Activated CD4-positive, CD25-positive, alpha-beta regulatory T cell (primary cell): Measurements from ENCODE around the gene PDGFRA.

Experiments used
- DNase-seq, 4 experiments: peaks; one replicate each; lab custom pipeline; 2025; lab: John Stamatoyannopoulos, UW

Gene PDGFRA

DNA sequence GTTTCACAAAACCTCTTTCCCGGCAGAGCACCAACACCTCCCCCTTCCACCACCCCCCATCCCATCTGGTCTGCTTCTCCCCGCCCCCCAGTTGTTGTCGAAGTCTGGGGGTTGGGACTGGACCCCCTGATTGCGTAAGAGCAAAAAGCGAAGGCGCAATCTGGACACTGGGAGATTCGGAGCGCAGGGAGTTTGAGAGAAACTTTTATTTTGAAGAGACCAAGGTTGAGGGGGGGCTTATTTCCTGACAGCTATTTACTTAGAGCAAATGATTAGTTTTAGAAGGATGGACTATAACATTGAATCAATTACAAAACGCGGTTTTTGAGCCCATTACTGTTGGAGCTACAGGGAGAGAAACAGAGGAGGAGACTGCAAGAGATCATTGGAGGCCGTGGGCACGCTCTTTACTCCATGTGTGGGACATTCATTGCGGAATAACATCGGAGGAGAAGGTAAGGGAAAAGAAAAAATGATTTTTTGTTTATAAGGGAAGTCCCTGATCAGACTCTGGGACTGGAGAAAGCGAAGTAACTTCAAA, at the start of gene PDGFRA:
TSS of gene PDGFRA (plus strand) at position 333 of the 541 bp plus-strand sequence. CDS start 29,476 bp downstream, outside the sequence.
- no peak for DNase-seq

DNA sequence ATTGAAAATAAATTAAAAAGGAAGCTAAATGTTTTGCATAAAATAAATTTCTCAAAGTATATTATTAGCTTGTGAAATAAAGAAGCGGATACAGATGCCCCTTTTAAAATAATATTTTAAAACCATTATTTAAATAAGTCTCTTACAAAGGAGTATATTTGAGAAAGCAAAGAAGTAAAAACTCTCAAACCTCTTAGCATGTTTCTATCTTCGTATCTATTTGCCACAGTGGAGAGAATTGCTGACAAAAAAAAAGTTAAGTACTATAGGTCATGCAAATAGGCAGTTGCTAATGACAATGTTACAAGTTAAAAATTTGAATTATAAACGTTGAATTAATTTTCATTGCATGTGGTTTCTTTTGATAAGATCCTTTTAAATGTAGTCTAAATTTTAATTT, 44.5 kb upstream of the PDGFRA start:
- no peak for DNase-seq

DNA sequence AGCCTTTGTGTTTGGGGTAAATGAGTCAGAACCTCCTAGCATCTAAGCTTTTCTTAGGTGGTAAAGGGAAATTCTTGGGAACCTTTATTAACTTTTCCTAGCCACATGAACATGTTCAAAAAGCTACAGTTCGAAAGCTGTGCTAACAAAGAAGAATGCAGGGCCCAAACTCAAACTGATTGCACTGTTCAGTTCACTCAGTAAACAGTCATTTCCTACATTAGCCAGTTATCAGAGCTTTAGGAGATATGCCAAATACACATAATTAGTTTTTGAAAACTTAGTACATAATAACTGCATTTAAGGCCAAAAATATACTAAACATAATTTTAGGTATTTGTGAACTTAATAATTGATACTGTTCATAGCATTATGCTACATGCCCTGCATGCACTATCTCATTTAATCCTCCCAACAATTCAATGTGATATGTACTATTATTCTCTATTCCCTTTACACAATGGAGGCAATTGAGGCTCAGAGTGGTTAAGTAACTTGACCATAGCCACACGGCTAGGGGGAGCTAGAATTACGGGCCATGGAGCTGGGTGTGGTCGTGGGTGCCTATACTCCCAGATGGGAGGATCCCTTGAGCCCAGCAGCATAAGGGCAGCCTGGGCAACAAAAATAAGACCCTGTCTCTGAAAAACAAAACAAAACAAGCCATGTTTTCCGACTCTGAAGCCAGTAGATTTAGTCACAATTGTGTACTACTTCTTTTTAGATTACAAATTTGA, 43.9 kb upstream of the PDGFRA start:
- no peak for DNase-seq

DNA sequence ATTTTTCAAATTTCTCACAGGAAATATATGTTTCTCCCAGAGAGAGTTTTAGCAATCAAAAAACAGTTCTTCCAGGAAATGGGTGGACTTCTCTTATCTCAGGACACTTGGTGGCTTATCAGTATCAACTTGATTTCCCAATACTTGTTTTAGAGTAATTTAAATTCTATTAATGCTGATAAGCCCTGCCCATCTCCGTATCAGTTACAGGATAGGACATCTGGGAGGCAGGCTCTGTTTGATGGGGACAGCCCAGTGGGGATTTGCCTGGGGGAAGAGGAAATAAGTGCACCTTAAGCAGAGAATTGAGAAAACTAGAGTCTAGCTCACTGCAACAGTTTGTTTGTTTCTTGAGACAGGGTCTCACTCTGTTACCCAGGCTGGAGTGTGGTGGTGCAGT, 43.2 kb upstream of the PDGFRA start:
- no peak for DNase-seq

DNA sequence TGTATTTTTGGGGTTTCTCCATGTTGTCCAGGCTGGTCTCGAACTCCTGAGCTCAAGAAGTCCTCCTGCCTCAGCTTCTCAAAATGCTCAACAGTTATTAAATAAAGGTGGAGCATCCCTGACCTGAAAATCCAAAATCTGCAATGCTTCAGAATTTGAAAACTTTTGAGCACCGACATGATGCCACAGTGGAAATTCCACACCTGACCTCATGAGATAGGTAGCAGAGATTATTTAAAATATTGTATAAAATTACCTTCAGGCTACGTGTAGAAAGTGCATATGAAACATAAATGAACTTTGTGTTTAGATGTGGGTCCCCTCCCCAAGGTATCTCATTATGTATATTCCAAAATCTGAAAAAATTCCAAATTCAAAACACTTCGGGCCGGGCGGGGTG, 42.7 kb upstream of the PDGFRA start:
- no peak for DNase-seq

DNA sequence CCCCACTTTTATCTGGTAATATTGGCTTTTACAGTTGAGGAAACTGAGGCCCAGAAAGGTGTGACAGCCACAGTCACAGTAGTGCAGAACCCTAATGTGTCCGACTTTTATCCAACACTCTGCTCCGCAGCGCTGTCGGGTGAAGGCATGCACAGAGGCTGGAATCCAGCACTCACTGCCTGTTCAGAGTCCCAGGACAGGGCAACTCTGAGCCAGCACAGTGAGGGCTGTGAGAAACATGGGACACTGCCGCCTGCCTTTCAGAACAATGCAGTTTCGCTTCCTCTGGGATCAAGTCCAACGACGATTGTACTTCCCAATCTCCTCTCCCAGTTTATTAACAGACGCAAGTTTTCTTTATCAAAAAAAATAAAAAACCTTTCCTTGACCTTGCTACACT, 41.9 kb upstream of the PDGFRA start:
- DNase-seq: no peak

DNA sequence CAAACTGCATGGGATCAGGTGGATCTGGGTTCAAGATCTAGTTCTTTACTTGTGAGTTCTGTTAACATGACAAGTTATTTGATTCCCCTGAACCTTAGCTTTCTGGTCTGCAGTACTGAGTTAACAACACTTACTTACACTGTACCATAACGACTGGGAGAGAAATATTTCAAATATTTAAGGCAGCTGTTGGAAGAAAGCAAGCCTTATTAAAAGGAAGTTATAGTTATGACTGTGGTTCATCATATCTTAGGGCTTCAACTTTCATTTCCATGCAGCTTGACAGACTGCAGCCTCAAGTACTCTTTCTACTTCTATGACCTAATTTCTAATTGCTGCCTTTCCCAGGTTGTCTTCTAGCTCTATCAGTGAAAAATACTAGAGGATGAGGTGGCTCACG, 40.0 kb upstream of the PDGFRA start:
- DNase-seq: no peak

DNA sequence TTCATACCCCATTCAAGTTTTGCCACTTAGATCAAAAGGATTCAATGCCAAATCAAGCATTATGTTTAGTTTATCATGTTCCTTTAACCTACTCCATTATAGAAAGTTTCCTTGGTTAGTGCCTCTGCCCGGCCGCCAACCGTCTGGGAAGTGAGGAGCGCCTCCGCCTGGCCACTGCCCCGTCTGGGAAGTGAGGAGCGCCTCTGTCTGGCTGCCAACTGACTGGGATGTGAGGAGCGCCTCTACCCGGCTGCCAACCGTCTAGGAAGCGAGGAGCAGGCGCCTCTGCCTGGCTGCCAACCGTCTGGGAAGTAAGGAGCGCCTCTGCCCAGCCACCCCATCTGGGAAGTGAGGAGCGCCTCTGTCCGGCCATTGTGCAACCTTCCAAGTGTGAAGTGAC, 36.3 kb upstream of the PDGFRA start:
- no peak for DNase-seq

DNA sequence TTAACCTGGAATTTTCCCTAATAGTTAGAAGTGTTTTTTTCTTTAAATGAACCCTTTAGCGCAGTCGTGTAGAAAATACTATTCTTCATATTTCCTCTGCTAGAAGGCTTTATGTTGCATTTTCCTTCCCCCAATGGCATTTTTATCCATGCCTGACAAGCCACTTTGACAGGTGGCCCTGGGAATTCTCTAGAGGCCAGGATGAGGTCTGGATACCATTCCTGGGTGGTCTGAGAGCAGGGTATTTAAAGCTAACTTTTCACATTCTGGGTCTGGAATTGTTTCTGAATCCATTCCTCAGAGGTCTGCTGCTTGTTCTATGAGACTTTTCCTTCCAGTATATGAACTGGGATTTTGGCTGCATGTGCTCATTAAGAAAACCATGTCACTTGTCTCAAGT, 31.2 kb upstream of the PDGFRA start:
- DNase-seq: no peak

DNA sequence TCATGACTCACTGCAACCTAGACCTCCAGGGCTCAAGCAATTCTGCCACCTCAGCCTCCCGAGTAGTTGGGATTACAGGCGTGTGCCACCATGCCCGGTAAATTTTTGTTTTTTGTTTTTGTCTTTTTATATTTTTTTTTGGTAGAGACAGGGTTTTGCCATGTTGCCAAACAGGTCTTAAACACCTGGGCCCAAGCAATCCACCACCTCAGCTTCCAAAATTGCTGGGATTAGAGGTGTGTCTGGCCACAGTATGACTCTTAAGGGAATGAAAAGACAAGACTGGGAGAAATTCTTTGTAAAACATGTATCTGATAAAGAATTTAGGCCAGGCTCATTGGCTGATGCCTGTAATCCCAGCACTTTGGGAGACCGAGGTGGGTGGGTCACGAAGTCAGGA, 29.2 kb upstream of the PDGFRA start:
- DNase-seq: no peak

DNA sequence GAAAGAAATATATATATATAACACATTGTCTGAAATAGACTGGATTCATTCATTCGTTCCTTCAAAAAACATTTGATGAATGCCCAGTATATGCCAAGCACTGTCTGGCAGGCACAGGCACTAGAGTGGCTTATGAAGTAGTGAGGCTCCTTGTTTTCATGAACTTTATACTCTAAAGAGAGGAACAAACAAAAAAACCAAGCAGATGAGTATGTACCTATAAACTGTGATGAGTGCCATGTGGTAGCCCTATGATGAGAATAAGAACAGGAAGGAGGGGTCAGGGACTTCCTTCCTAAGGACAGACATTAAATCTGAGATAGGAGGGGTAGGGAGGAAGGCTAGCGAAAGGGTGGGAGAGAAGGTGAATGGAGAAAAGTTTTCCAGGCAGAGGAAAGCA, 19.5 kb upstream of the PDGFRA start:
- no peak for DNase-seq

DNA sequence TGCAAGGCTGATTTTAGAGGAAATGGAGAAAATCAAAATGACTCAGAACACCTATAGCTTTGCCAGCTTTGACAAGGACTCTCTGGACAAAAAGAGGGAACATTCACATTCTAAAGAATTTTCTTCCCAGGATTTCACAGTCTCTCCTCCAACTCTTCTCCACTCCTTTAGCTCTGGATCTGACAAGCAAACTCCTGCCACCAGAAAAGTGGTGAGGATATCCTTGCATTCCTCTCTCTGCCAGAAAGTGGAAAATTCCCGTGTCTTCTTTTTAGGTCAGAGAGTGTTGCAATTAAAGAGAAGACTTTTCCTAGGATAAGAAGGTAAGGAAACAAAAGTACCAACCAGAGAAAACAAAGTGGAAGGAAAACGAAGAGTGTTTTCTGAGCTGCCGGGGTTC, 16.1 kb upstream of the PDGFRA start:
- no peak for DNase-seq

DNA sequence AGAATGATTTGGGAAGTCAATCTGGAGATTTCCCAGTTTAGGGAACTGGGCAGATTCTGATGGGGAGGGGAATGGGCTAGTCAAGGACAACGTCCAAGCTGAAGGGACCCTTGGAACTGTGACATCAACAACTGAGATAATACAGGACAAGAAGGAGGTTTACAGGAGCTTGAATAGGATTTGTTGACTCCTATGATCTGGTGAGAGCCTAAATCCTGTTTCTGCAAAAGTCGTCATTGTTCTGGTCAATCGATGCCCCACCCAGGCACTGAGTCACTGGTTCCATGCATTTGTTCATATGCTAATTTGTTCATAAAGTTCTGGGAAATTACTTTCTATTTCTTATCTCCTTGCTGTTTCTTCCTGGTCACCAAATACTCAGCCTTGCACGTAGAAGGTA, 15.3 kb upstream of the PDGFRA start:
- no peak for DNase-seq

DNA sequence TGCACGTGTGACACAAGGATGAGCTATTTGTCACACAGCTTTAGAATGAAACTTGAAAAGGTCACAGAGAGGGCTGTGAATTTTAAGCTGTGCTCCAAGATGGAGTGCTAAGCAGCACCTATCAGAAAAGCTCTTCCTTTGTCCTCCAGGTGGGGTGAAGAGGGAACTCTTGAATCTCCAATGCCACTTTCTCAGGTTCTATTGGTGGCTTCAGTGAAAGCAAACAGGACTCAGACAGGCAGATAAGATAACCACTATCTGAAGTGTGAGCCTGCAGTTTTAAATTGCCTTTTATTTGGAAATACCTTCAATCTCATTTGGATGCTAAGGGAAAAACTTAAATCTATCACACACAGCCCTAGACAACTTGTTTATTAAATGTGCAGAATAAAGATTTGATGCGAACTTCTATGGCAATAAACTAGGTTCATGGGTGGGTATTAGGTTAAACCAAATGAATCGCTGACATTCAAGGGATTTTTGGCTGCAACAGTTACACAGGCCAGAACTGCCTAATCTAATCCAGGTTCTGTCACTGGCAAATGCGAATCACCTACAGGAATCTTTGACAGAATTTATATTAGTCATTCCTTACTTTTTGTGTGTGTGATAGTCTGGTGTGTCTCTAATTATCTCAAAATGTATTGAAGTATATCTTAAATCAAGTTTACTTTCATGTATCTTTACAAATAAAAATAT, 13.6 kb upstream of the PDGFRA start:
- no peak for DNase-seq

DNA sequence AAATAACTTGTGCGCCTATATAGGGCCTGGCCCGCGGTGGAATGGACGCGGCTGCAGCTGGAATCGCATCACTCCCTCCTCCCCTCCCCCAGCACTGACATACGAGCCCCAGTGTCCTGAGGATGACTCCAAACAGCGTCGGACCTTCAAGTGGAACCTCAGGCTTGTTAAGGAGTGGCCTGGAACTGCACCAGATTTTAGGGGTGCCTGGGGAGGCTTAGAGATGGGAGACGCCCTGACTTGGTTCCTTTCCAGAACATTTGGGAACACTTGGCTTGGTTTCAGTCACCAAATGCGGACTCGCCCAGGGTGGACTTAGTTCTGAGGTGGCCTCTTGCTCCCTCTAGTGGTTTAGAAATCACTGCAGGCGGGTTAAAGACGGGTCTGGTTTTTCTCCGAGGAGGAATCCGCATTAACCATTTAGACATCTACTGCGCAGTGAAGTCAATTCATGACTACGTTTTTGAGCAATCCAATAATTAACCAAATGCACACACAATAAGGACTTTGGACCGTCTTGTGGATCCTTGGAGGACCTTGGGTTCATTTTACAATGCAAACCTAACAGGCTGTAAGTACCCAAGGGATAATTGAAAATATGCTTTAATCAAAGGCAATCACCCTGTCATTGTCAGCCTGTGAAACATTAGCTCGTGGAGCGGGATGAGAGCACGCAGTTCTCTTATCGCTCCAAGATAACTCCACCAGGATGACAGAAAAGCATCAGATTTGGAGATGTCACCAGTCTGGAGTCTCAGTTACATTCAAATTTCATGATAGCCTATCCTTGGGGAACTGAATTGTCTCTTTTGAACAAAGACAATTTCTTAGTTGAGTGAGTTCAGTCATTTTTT, 11.2 kb upstream of the PDGFRA start:
- DNase-seq: peak; percentile 3 to 14 (median 7)

DNA sequence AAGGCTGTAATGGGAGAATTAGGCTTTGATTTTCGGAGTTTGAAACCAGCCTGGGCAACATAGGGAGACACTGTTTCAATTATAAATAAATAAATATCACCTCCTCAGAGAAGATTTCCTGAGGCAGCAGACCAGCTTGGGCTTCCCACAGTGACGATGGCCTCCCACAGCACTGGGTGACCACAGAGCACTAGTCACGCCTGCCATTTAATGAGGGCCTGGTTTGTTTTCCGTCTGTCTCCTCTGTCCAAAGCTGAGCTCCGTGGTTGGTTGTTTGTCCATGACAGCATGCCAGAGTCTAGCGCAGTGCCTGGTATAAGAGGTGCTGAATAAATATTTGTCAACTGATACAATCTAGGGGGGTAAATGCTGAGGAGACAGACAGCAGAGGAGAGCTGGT, 10.4 kb upstream of the PDGFRA start:
- no peak for DNase-seq

DNA sequence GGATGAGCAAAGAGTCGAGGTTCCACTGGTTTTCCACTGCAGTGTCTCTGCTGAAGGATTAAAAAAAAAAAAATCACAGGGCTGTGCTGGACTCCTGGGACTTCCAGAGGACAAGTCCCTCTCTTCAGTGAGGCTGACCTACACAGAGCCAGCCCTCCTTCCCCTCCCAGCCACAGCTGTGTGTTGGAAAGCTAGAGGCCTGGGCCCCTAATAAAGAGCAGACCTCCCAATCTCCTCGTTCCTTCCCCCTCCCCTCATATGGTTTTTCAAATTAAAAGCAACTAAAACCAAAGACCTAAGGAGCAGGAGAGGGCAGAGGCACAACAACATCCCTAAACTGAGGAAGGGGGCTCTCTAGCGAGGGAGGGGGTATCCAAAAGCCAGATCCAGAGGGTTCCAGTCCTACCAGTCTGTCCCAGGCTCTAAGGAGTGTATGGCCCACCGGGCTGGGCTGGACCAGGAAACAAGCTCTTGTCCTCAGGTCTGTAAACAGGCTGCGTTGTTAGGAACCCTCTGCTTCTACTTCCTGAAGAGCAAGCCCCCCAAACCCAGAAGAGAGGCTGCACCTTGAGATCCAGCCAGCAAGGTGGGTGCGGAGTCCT, 4.0 kb upstream of the PDGFRA start:
- DNase-seq: no peak

DNA sequence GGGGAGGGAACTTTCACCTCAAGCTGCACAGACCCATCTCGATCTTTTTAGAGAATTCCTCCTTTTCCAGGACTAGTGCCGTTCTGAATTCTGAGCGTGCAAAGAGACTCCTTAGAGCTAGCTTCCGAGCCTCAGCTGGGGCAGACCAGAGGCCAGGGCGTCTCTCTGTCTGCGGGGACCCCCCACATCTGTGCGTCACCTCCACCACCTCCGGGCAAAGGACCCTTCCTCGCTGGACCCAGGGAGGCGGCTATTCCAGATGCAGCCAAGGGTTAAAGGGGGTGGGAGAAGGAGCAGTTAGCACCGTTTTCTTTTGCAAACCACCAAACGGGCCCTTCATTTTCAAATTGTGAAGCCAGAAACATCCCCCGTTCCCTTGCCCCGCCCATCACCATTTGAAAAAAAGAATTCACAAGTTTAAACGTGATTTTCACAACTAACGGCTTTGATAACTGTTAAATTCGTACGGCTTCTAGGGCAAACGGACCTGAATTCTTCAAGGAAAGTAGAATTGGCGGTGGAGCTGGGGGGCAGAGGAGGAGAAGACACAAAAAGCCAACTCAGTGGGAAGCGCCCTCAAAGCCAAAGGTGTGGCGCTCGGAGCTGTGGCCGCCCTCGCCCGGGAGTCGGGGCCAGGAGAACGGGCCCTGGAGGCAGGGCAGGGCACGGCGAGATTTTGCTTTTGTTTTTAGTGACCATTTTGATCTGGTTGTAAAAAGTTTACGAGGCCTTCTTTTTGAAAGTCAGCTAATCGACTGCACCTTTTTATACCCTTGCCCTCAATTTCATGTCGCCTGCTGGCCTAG, 3.3 kb upstream of the PDGFRA start:
- DNase-seq: no peak

DNA sequence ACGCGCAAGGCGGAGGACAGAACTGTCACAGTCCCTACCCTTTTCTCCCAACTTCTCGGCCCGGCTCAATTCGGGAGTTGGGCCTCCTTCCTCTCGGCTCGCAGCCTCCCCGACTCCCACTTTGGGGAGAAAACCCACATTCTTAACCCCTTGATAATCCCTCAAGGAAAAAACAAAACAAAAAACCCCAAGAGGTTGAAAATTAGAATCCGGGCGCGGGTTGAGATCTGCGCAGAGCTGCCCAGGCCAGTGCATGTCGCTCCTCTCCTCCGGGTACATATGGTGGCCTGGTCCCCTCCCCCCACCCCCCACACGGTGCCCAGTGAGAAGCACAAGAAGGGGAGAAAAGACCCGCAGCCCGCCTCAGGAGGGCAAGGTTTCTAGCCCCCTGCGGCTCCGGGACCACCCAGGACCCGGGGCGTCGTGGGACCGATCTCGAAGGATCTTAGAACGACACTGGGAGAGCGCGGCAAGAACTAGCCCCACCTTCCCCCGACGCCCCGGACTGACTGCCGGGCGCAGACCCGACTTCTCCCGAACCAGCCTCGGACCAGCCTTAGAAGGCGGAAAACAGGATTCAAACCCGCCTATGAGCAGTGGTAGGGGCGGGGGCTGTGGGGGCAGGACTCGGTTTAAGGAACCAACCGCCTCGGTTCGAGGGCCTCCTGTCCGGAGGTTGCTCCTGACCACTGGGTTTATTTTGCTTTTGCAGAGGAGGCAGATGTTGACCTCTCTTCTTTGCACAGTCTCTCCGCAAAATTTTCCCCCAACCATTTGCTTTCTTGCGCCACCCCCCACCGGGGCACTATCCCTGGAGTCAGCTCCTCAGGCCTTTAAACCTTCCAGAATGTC, 2.5 kb upstream of the PDGFRA start:
- DNase-seq: no peak
